ENCODE measurements around the gene IVD.

- TF ChIP-seq CTCF (IDR thresholded peaks at IDR 0.05) = no peak
- TF ChIP-seq POLR2A (IDR thresholded peaks at IDR 0.05) = no peak
Measured at GRCh38 chr15:40451527-40452158, 46.0 kb downstream of the IVD start.
